ENCODE data around the gene AMOT.
"Not testable (repeated sequence)": the region's sequence is repeated elsewhere in the genome, so short reads cannot be mapped to it uniquely, and the experiment has no call there.

The AMOT gene, protein sequence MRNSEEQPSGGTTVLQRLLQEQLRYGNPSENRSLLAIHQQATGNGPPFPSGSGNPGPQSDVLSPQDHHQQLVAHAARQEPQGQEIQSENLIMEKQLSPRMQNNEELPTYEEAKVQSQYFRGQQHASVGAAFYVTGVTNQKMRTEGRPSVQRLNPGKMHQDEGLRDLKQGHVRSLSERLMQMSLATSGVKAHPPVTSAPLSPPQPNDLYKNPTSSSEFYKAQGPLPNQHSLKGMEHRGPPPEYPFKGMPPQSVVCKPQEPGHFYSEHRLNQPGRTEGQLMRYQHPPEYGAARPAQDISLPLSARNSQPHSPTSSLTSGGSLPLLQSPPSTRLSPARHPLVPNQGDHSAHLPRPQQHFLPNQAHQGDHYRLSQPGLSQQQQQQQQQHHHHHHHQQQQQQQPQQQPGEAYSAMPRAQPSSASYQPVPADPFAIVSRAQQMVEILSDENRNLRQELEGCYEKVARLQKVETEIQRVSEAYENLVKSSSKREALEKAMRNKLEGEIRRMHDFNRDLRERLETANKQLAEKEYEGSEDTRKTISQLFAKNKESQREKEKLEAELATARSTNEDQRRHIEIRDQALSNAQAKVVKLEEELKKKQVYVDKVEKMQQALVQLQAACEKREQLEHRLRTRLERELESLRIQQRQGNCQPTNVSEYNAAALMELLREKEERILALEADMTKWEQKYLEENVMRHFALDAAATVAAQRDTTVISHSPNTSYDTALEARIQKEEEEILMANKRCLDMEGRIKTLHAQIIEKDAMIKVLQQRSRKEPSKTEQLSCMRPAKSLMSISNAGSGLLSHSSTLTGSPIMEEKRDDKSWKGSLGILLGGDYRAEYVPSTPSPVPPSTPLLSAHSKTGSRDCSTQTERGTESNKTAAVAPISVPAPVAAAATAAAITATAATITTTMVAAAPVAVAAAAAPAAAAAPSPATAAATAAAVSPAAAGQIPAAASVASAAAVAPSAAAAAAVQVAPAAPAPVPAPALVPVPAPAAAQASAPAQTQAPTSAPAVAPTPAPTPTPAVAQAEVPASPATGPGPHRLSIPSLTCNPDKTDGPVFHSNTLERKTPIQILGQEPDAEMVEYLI

DNA sequence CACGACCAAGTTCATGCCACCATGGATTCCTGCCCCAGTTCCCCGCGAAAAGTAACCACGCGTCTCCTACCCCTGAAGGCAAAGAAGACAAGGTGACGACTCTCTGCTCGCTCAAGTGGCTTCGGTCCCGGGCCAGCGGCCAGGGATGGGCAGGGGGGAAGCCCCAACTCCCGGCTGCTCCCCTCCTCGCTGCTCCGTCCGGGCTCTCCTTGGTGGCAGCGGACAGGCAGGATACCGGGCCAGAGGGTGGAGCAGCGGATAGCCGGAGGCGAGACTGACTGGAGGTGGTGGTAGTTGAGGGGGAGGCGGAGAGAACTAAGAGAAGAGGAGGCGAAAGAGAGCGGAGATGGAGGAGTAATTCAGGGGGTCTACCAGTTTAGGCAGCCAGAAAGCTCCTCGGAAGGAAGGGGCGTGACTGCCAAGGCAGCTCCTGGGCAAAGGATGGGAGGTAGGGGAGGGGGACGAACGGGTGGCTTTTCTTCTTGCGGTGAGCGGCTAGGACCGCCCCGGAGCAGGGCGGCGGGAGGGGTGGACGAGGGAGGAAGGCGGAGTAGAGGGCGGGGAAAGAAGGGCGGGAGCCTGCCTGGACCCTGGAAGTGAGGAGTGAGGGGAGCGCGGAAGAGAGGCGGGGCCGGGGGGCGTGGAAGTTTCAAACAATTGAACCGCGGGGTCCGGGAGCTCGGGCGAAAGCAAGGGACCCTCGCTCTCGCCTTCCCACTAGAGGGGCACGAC, at the start of gene AMOT:
TSS of gene AMOT (minus strand) at position 450 of the 732 bp plus-strand sequence. CDS start 17,705 bp downstream, outside the sequence.
- DNase-seq = peak; percentile 93

DNA sequence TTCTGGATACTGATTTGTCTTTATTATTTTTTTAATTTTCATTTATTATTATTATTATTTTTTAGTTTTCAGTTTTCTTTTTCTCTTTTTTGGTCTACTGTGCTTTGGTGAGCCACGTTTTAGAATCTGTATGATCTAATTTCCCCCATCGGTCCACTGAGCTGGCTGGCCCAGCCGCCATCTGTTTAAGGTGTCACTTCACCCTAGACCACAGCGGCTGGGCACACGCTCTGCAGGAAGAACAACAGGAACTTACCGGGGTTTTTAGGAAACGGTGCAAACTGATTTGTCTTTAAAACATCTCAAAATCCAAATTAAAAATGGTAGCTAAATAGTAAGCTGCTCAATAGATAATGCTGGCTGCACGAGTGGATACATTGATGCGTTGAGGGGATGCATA, 48.8 kb upstream of the AMOT start:
- DNase-seq = no peak

DNA sequence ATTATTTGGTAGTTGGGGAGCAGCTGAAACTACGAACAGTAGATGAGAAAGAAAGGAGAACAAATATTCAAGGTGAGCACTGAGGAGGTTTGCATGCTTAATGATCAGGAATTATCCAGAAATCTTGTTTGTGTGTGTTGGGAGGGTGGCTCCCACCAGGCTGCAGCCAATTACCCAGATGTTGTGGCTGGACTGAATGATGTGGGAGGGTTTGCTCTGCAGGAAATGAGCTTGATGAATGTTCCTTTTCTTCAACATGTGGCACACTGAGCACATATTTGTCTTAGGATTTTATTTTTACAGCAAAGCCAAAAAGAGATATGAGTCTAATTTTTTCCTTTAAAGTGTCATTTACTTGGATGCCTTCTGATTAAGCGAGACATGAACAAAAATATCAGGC, 48.3 kb upstream of the AMOT start:
- DNase-seq = no peak

DNA sequence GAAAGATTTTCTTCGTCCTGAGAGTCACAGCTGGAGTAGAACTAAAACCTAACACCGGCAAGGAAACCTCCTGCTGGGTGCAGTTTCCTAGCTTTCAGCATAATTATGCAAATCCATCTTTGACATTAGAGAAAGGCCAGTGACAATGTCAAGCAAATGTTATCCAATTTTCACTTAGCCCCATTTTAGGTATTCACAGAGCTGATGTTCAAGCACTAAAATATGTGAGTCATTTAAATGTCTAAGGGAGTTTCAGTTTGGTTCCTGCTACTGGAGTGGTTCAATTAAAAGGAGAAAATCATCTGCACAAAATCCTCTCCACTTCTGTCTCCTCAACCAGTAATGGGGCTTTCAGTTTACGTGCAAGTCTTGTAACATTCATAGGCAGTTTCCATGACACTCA, 37.1 kb upstream of the AMOT start:
- no peak for DNase-seq

DNA sequence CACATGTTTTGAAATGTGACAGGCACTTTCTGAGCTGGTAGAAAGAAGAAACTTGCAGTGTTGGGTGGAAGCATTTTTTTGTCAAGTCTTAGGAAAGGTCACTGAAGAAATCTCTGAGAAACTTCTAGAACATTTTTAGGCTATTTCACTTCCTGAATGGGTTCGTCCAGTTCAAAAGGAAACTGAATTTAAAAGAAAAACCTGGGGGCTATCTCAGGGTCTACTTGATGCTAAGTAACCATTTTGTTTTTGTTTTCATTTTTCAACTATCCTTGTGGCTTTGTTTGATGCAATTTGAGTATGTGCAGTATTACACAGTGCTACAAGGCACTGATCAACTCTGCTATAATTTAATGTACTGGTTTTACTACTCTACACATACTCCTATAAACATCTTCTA, 34.0 kb upstream of the AMOT start:
- DNase-seq = no peak

DNA sequence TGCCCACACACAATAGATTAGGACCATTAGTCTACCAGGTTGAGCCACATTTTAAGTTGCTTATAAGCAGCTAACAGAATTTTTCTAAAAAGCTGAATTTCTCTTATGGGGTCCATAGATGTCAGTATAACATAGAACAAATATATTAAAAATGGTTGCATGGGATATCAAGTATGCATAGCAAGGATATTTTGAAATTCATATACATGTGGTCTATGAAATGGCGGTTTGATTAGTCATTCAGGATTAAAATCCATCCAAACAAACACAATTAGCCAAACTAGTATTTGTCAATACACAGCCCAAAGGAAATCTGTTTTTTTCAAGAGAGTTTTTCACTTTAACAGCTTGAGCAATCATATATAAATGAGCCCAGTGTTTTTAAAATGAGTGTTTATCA, 33.5 kb upstream of the AMOT start:
- no peak for DNase-seq

DNA sequence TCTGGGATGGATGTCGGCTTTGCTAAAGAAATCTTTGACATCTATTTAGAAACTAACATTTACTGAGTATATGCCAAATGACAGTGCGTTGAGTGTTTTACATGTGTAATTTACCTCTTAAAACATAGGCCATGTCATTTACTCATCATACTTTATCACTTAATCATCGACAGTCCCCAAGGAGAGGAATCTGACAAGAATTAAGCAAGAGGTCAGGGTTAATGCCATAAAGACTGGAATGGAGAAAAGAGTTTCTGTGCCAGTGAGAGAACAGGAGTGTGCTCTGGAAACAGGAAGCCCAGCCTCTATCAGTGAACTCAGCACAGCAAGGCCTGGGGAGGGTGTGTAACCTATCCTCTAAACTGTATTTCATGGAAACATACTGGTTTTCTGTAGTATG, 28.0 kb upstream of the AMOT start:
- DNase-seq = no peak

DNA sequence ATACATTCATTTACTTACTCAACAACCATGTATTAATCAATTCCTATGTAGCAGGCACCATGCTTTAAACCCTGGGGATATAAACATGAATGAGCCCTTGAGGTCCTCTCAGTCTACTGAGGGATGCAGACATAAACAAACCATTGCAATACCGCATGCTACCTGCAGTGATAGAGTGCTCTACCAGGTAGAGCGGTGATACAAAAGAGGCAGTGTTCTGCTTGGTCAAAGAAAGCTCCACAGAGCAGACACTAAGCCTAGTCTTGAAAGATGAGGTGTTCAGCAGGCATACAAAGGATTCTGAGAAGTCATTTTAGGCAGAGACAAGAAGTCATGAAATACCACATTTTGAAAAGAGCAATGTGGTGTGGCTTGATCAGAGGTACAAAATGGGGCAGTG, 26.9 kb upstream of the AMOT start:
- DNase-seq = no peak

DNA sequence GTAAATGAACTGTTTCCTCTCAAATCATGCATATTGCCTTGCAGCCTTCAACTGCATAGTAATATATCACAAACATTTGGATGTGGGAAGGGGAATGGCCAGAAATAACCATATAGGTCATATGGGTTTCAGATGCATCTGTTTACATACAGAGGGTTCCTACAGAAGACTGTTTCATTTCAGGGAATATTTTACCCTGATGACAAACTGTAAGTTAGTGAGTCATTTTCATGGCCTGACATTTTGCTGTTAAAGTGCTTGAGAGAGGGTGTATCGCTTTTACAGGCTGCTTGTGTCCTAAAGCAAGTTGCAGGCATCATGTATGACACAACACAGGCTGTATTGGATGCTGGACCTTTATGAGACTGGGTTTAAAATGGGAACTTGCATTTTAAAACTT, 25.5 kb upstream of the AMOT start:
- DNase-seq = no peak

DNA sequence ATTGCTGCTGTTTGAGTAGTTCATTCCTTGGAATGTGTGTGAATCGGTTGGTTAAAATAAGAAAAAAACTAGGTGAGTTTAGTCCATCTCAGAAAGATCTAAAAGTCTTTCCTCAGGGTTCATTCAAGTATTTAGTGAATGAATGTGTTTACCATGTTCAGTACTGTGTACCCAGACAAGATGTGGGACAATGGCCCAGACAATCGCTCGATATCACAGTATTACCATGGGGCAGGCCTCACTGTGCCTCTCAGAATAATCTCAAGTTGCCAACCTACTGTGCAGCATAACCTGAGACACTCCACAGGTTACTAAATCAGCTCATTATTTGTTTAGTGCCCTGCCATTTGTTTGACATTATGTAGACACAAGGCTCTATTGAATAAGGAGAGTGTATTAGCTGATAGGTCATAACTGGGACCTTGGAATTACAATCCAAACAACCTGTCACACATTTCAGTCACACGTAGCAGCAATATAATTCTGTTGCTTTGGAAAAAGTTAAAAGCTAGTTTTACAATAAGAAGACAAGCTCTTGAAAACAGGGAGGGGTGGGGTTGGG, 24.9 kb upstream of the AMOT start:
- no peak for DNase-seq

DNA sequence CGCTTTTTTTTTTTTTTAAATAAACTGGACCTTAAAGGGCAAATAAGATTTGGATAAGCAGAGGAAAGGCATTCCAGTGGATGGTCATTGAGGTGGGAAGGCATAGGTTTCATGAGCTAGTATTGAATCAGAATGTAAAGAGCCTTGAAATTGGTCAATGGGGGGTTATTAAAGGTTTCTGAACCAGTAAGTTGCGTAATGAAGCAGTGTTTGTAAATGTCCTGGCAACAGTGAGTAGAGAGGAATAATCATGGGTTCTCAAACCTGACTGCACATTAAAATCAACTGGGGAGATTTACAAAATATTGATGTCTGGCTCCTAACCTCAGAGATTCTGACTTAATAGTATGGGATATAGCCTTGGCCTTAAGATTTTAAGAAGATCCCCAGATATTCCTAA, 23.2 kb upstream of the AMOT start:
- DNase-seq = no peak

DNA sequence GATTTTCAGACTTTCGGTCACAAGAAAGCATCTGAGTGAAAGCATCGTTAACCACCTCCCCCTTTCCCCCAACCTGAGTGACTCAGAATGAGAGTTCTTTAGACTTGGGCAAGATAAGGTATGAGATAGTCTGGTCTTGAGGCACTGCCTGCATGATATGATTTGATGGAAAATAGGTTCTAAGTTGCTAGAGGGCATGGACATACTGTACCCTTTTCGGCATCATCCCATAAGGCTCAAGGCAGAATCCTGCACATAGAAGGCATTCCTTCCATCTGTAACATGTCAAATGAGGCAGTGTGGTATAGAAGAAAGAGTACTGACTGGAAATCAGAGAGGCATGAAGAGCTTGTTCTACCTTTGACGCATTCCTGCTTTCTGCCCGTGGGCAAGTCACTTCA, 16.8 kb upstream of the AMOT start:
- no peak for DNase-seq

DNA sequence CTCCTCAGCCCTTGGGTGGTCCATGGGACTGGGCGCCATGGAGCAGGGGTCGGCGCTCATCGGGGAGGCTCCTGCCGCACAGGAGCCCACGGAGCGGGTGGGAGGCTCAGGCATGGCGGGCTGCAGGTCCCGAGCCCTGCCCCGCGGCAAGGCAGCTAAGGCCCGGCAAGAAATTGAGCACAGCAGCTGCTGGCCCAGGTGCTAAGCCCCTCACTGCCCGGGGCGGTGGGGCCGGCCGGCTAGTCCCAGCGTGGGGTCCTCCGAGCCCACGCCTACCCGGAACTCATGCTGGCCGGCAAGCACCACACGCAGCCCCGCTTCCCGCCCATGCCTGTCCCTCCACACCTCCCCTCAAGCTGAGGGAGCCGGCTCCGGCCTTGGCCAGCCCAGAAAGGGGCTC, 14.3 kb upstream of the AMOT start:
- DNase-seq = not testable (repeated sequence)

DNA sequence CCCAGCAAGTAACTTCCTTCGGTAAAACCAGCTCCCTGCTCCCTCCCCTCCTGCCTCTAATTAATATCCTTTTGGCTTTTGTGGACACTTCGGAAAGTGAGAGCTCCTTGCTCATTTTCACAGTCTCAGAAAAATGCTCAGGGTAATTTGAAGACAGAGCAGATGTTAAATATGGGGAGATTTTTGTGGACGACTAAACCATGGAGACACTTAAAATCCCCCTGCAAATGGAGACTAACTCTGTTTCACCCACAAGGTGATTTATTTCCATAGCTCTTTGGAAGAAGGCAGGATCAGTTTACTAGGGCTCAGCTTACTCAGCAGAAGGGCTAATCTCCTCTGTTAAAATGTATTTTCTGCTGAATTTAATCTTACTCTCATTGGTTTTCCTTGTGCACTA, 12.2 kb upstream of the AMOT start:
- no peak for DNase-seq

DNA sequence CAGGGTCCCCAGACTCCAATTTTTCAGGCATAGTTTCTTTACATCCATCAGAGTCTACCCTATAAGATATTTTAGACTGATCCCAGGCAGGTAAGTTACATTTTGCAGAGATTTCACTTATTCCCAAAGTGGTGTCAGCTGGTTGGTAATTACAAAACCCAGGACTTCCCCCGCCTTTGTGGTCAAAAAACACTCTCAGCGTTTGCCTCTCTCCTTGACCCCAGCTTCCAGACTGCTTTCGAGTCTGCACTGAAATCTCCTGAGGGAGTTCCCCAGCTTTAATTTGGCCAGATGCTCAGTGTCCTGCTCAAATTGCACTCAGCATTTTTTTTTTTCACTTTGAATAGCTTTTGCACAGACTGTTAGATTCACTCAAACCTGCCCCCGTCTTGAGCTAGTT, 11.2 kb upstream of the AMOT start:
- DNase-seq = peak; percentile 46

DNA sequence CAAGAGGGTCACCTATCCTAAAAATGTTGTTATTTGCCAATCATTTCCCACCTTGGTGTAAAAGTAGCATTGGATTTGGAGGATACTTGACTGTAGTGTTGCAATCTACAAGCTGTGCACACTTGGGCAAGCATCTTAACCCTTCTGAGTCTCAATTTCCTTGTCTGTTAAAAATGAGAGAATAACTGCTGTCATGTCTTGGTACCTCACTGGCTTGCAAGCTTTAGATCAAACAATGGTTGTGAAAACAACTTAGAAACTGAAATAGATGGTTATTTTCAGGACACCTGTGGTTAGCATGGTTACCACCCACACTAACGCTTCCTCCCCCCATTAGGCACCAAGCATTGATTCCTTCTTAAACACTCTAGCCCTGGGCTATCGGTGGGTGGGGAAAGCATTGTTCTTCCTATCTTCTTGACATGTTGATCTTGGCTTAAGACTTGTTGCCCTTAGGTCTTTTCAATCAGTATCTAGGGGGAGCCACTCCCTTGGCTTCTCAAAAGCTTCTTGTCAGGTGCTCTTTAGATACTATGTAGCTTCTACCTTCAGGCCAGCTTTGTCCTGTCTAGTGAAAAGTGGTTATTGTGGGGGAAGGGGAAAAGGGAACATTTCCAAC, 10.6 kb upstream of the AMOT start:
- DNase-seq = no peak

DNA sequence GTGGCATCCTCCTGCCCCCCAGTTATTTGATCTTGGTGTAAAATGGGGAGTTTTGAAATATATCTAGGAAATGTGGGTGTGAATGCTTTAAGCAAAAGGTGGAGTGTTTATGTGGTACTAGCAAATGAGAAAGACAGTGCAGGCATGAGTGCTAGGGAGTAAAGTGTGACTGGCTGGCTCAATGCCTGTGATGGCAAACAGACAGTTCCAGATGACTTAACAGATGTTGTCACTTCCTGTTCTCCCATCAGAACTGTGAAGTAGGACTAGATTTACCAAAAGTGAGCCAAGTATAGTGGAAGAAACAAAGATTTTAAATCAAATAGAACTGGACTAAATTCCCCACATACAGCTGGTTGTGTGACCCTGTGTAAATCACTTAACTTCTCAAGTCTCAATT, 8.4 kb upstream of the AMOT start:
- peak; percentile 36 for DNase-seq

DNA sequence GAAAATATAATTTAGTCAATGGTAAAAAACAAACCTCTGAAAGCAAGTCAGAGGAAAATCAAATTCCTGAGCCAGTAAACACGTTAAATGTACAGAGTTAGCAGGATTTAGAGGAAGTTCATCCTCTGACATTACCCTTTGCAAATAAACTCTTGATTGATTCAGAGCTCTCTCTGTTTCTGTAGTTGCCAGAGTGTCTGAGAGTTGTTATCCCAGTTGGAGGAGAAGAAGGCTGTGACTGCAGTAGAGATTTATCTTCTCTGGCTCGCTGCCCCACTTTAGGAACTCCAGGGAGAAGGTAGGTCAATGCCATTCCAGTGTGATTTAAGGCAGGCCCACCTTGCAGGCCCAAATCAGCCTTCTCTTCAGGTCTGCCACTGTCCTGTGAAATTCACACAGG, 6.2 kb upstream of the AMOT start:
- DNase-seq = no peak

DNA sequence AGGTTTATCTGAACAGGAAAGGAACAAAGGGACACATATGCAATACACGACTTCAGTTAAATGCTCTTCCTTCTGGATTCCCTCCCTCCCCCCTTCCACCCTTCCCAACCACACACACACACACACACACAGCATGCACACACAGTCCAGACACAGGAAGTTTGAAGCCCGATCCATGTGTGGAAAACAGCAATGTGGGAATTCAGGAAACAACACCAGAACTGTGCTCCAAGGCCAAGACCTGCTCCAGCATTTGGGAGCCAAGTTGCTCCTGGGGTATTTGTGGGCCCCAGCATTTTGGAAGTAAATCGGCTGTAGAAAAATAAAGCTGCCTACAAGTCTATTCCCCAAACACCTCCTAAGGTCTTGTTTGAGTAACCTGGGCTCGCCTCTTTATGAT, 5.6 kb upstream of the AMOT start:
- peak; percentile 73 for DNase-seq

DNA sequence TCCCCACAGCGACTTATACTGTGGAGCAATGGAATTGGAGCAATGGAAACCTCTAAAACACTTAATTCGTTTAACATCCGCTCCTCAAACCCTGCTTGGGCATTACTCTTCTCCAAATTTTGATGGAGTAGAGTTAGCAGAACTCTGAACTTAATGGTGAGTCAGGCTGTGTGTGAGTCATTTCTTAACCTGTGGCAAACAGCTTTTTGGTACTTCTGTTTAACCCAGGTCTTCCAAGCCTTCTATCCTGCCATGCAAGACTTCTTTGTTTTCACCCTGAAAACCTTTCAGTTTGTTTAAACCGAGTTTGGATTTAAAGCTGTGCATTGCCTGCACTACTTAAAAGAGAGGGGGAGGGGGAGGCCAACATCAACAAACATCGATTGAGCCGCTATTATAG, 3.6 kb upstream of the AMOT start:
- DNase-seq = no peak

DNA sequence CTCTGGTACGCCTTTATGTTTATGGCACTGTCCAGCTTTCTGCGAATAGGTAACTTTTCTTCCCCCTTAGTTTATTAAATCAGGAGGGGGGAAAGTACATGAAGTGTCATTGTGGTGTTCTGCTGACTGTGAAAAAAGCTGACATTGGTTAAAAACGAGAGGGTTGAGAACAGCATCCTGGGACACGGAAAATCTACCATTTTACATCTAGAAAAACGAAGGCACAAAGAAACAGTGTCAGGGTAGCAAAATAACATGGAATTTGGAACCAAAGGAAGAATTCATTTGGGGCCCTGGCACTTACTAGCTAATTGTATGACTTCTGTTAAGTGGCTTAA, 1.2 kb upstream of the AMOT start:
- DNase-seq = no peak

DNA sequence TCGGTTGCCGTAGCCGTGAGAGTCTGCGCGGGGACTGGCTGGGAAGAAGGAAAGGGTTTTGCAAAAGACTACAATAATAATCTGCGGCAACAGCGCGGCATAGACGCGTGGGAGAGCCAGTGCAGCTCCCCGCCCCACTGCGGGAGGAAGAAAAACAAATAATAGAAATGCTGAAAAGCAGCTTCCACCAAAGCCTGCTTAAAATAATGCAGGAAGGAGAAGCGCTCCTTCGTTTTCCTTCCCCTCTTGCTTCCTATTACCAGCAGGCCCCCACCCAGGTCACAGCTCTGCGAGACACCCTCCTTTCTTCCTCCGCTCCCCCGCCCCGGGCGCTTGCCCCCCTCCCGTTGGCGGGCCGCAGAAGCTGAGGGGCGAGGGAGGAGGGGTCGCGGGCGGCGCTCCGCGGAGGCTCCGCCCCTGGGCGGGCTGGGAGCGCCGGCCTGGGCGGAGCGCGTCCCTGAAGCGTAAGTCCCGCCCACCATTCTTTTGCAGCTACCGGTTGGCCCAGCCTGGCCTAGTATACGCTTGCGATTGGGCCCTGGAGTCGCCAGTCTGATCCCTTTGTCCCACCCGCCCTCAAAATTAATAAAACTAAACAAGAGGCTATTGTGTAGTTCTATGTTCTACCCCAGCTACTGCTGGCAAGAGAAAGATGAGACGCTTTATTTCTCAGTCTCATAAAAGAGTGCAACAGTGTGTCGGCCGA, 636 bp upstream of the AMOT start:
- DNase-seq = peak; percentile 91

All from femur (tissue), 1 donor.